GM19035 (cell line): Measurements from ENCODE around the gene SLC9A9.
"Not testable (repeated sequence)": the region's sequence is repeated elsewhere in the genome, so short reads cannot be mapped to it uniquely, and the experiment has no call there.

Experiments
- ATAC-seq: cut with Tn5 transposase; IDR thresholded peaks from one replicate; pipeline ENCODE4 v1.9.1; 2021; ENCODE audit not compliant: unreplicated experiment

SLC9A9 gene

DNA sequence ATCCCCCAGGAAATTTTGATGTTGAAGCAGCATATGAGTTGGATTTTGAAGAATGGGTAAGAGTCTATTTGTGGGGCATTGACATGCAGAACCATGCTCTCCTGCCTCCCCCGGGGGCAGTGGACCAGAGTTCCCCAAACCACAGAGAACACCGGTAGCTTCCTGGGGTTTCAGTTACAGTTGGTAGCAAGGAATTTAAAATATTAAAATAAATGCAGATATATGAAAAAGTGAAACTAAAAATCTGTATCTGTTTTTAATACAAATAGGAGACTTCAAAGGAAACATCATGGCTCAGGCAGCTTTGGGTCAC lies 37.4 kb downstream of the SLC9A9 start:
- no peak for ATAC-seq

DNA sequence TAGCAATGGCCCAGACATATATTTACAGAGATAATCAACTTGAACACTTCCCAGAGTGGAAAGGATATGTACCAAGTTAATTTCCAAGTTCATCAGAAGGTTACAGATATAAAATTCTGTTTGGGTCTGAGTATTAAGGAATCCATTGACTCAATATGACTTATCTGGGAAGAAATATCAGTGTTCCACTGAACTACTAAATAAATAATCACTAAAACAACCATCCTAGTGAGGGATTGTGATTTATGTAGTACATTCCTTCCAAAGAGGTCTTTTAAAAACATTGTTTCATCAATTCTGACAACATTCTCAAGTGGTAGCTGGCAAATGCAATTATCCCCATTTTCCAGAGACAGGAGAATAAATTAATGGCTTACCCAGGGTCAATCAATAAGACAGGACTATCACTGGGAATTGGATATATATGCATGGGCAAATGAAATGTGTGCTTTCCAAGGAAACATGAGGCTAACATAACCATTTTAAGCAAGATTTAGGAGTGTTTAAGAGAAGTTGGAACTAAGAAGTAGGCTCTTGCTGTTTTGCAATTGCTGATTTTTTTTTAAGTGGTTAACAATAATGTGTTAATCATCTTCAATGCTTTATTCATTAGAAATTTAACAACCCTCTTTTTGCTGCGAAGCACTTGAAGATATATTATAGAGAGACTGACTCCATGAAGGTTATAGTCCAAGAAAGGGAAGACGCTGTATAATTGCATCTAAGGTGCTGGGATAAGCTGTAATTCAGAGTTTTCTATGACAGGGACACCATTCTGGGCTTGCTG lies 37.9 kb downstream of the SLC9A9 start:
- no peak for ATAC-seq

DNA sequence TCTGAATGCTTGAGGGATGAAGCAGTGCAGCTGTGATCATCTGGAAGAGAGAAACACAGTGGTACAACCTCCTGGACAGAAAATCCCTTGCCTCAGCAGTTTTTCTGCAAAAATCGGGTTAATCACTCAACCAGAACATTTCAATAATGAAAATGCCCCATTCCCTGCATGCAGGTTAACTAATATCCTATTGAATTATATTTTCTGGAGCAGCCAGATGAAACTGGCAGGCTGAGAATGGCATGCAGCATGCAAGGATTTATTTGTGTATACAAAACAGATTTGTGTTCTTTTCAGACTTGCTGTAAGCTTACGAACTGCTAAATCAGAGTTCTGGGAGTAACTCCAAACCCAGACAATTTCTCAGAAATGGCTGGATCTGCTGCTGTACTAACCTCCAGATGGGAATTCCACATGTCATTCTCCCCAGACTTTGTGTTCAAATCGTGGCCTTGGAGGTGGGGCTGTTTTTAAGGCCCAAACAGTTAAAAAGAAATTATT lies 39.1 kb downstream of the SLC9A9 start:
- no peak for ATAC-seq

DNA sequence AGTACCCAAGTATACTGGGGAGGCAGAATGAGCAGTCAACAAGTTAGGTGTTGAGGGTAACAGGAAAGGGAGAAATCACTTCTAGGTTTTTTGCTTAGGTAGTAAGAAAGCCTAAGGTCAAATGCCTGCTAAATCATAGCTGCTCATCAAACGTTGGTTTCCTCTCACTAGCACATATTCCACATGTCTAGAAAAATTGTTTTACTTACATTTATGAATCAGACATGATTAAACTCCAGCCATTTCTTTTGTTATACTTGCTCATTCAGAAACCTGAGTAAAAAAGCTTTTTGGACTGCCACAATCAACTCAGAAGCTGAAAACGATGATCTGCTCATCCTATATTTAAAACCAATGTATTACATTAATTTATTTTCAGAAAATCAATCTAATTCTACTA lies 40.2 kb downstream of the SLC9A9 start:
- no peak for ATAC-seq

DNA sequence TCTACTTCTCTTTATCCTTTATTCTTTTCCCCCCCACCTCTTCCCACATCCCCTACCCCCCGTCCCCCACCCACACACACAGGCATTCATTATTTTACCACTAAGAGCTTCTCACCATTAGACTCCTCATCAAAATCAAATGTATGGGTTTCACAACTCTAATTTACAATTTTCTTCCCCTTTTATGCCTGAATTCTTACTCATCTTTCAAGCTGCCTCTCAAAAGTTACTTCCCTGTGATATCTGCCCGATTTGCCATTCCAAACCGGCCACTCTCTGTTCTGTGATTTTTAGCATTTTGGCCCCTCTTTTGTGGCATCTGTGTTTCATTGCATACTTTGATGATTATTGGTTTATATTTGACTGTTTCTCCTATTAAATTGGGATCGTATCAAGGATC lies 42.2 kb downstream of the SLC9A9 start:
- ATAC-seq: no peak

- ATAC-seq: not testable (repeated sequence)
These were observed 42.8 kb downstream of the SLC9A9 start for GRCh38 chr3:143805476-143805875.

DNA sequence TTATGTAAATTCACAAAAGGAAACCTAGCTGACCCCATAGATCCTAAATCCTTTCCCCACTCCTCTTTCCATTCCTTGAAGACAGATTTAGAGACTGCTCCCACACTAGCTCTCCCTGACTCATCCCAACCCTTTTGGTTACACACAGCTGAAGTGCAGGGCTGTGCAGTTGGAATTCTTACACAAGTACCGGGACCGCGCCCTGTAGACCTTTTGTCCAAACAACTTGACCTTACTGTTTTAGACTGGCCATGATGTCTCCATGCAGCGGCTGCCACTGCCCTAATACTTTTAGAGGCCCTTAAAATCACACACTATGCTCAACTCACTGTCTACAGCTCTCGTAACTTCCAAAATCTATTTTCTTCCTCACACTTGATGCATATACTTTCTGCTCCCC lies 47.2 kb downstream of the SLC9A9 start:
- not testable (repeated sequence) for ATAC-seq

DNA sequence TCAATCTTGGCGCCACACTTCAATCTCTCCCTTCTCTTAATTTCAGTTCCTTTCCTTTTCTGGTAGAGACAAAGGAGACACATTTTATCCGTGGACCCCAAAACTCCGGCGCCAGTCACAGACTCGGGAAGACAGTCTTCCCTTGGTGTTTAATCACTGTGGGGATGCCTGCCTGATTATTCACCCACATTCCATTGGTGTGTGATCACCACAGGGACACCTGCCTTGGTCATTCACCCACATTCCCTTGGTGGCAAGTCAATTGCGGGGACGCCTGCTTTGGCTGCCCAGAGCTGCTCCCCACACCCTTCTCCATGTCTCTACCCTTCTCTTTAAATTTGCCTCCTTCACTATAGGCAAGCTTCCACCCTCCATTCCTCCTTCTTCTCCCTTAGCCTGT lies 50.1 kb downstream of the SLC9A9 start:
- not testable (repeated sequence) for ATAC-seq

- ATAC-seq: no peak
These were observed 52.4 kb downstream of the SLC9A9 start for GRCh38 chr3:143795874-143796273.

GRCh38 chr3:143794793-143795462 lies 53.3 kb downstream of the SLC9A9 start:
- no peak for ATAC-seq

DNA sequence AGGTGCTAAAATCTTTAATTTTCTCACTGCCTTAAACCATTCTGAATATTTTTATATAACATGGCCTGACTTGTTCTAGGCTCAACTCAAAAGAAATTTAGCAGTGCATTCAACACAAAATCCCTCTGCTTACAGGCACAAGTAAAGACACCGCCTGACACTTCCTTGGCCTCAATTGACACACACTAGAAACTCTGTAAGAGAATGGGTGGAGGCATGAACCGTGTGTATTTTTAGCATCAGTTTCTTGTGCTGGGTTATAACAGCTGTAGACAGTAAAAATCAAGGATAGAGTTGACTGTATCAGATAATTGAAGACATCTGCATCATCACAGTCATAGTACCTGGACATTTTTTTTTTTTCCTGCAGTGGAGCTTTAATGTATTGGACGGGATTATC lies 54.3 kb downstream of the SLC9A9 start:
- no peak for ATAC-seq

GRCh38 chr3:143791386-143791785 lies 56.9 kb downstream of the SLC9A9 start:
- no peak for ATAC-seq

DNA sequence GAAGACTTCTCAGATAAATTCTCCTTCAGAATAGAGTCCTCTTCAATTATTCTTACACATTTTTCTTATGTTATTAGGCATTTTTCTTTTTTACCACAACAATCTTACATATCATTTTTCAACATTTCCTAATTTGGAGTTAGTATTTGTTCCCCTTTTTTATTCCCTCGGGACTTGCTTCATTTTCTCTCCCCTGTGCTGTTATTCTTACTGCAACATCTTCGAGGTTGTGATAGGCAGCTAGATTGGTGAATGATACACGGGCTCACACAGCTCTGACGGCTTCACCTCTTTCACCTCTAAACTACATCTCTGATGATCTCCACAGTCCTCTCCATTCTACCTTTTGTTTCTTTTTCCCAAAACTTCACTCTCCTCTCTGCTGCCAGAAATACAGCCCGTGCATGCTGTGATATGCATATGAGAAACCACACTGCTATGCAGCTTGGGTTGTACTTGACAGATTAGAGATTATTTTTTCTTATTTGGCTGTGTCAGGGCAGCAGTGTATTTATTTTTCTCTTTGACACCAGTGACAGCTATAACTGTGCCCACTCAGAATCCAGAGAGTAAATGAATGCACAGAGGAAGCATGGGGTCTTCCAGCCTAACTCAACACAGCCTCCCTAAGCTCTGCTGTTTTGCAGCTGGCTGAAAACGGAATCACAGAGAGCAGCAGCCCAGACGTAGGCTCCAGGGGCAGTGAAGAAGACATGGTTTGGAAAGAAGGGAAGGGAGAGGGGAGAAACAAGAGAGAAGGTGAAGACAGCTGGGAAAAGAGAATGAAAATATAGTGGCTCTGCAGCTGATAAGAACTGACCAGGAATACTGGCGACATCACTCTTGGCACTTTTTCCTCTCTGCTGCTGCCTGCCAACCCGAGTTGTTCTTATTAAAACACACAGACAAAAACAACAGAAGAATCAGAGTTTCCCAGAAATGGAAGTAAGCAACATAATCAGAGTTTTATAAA lies 61.8 kb downstream of the SLC9A9 start:
- ATAC-seq: no peak

DNA sequence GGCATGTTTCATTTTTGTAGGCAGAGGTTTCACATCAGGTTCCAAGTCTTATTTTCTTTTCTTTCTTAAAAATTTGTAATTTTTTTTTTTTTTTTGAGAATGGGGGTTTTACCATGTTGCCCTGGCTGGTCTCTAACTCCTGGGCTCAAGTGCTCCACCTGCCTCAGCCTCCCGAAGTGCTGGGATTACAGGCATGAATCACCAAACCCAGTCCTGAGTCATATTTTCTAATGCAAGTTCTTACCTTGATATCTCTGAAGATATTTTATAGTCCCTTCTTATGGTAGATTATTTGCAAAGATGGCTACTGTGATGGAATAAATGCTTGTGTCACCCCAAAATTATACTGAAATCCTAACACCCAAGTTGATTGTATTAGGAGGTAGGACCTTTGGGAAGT lies 63.8 kb downstream of the SLC9A9 start:
- ATAC-seq: no peak

GRCh38 chr3:143783851-143784370 lies 64.4 kb downstream of the SLC9A9 start:
- ATAC-seq: no peak

- ATAC-seq: peak; percentile 94
These were observed 72.8 kb downstream of the SLC9A9 start for GRCh38 chr3:143775459-143775858.

GRCh38 chr3:143771939-143772338 lies 76.3 kb downstream of the SLC9A9 start:
- ATAC-seq: no peak

GRCh38 chr3:143771258-143771657 lies 77.0 kb downstream of the SLC9A9 start:
- no peak for ATAC-seq

DNA sequence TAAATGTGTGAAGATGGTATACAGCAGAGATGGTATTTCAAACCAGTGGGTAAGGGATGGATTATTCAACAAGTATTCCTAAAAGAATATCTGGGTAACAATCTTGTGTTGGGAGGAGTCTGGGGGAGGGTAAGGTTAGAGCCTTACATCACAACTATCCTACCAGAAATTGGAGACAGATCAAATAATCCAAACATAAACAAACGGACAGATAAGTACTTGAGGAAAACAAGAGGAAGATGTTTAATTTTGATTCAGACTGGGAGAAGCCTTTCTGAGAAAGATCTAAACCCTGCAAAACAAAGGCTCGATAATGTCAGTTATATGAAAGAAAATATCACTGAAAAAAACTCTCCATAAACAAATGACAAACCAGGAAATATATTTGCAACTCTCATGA lies 77.9 kb downstream of the SLC9A9 start:
- no peak for ATAC-seq

DNA sequence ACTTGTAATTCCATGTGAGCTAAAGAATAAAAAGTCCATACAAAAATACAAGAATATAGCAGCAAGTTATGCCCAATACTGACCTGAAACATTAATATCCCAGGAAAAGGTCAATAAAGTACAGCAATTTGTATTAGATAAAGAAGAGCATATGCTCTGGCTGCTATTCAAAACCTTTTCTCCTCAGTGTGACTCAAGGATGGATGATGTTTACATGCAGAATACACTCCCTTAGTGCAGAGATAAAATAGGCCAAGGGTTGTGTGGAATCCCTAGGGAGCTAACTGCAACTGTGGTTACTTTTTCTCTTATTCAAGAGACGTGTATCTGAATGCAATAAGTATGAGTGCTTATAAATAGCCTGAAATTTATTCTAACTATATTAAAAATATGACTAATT lies 78.7 kb downstream of the SLC9A9 start:
- no peak for ATAC-seq

GRCh38 chr3:143764840-143765239 lies 83.4 kb downstream of the SLC9A9 start:
- ATAC-seq: no peak
